Posterior cingulate gyrus (tissue), 11 donors: Measurements from ENCODE around the gene MMP15.

Source experiments
- DNase-seq, 10 donors: peaks; one replicate each; pipeline versions ENCODE4 v3.0.0 to v3.0.0-alpha.2; 2020 to 2021; ENCODE audit warnings: mixed read lengths in 3 of 10
- intact Hi-C: fragments of 100-400 bp; cut with DNase I; formaldehyde crosslinking; loops from one replicate; pipeline ENCODE4 v1.15.1; 2023

MMP15 gene

DNA sequence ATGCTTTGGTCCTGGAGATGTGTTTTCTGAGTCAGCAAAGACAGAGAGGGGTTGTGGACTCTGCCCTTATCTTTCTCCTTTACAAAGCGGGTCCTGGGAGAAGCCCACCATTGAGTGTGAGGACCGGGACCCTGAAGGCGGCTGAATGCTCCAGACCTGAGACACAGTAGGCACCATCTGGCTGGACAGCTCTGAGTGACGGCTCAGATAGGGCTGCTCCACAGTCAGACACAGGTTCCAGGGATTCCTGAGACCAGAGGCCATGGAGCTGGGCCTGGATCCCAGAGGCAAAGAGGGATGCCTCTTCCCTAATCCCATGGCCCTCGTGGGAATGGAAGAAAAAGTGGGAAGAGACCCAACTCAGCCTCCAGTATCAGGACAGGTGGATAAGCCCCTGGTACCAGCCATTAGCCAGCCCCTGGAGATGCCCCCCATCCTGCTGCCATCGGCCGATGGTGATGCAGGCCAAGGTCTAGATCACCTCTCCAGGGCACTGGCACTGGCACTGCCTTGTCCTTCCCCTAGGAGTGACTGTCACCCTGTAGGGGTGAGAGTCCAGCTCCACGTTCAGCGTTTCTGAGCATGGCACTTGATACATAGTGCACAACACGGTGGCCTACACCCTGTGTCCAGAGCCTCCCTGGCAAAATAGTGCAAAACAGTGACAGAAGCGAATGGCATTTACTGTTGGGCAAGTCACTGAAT, 4.7 kb downstream of the MMP15 start:
- peak in 2 of 10 donors; percentile 60 to 70 for DNase-seq

DNA sequence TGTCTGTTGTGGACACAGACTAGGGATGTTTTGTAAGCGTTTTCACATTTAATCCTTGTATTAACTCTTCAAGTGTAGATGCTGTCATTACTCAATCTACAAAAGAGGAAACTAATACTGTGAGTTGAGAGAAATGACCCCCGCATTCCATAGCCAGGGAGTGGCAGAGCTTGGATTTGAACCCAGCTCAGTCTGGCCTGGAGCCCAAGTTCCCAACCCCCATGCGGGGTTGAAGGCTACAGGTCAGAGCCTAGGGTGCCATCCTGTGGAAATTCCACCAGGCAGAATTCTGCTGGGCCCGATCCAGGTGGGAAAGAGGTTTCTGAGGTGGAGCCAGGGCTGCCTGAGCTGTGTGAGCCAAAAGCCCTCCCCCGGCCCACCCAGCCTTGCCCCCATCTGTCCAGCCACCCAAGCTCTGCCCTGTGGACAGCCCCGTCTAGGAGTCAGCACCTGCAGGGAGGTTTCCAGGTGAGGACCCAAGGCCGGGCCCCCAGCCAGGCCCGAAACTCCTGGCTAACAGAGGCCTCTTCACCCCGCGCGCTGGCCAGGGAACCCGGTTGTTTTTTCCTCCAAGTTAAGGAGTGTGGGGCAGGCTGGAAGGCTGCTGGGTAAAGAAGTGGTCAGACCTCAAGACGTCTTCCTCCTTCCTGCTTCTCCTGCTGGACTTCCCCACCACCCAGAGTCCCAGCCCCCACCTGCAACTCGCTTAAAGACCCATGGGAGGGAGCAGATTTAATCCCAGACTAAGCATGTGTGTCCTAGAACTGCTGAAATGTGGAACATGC, 5.7 kb downstream of the MMP15 start:
- DNase-seq: peak in 2 of 10 donors; percentile 49 to 67
- intact Hi-C loops: no loop called here

More for the DNA sequence above, 4.7 kb downstream of the MMP15 start:
- intact Hi-C loops: no loop called here

DNA sequence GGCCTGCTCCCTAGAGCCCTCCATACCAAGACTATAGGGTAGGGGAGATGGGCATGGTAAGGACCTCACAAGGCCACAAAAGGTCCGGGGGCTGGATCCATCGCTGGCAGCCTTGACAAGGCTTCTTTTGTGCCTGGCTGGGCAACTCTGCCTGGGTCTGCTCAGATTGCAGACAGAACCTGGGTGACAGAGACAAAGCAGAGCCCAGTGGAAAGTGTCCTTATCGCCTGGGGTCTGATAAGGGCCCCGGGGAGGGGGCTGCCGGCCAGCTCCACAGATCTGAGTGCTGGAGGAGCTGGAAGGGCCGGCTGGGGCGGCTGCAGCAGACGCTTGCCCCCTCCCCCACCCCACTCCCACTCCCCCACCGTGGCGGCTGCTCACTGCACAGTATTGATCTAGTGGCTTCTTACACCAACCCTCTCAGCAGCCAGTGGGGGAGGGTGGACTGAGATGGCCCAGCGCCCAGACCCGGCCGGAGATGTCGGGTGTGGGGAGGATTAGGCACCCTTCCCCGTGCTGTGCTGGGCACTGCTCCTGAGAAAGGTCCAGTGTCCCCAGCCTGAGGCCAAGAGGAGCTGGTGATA, 7.2 kb downstream of the MMP15 start:
- DNase-seq: peak; percentile 40 to 92 (median 63)
- intact Hi-C loops: no loop called here

DNA sequence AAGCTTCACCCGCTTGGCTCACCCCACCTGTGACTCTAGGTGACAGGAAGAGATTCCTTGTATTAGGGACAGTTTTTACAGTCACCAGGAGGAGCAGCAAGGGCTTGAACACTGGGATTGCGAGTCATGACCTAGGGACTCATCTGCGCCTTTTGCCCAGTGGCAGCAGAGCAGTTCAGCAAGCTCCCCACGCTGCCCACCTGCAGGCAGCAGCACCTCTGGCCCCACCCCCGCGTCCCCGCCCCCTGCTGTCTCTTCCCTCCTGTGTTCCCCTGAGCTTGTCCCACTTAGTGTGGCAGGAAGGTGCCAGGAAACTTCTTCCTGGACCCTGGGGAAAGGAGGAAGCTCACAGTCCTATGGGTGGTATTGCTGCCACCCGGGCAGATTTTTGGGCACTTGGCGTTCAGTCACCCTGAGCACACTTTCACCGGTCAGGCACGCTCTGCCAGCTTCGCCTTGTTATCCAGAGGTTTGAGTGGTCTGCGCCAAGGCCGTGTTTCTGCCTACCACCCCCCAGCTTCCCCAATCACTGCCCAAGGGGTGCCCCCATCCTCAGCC, 8.7 kb downstream of the MMP15 start:
- DNase-seq: no peak
- intact Hi-C loops: no loop called here

DNA sequence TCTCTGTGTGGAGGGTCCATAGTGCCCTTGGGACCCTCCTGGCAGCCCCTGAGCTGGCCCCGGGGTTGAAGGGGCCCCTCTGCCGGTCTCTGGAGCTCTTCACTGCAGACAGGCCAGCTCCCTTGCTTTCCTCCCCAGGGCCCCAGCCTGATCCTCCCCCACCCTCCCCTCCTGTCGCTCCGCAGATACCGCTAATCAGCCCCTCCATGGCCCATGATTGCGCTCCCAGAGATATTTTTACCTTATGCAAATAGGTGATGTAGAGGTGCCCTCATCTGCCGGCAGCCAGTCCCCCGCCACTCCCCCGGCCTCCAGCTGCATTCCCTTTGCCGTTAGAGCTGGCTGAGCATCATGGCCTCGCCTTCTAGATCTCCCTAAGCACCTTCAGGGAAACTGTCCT, 9.2 kb downstream of the MMP15 start:
- intact Hi-C loops: no loop called here
- no peak for DNase-seq

DNA sequence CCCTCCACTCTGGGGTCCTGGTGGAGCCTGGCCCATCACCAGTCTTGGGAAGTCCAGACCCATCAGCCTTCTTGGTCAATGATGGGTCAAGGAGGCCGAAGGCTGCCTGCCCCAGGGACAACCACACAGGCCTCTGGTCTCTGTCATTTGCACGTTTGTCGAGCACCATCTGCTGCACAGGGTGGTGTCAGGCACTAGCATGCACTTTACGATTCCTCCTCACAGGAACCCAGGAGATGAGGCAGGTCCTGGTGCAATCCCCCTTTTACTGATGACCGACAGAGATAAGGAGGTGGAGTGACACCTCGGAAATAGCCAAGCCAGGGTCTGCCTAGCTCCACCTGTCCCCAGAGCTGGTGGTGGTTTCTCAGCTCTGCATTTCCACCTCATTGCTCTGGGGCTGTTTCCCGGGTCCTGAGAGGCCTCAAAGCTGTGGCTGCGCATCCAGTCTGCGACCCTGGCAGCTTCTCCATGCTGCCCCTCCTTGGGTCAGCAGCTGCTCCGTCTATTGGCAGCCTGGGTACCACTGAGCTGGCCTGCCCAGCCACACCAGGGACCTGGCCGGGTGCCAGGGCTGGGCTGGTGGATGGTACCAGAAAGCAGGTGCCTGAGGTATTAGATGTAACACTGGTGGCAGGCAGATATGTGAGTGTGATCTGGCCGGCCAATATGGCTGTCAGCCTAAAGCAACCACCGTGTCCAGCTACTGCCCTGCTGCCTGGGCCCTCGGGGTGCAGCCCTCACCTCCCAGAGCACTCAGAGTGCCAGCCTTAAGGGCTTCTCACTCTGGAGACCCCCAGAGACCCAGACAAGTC, 10.0 kb downstream of the MMP15 start:
- DNase-seq: peak in 1 of 10 donors; percentile 77
- intact Hi-C loops: no loop called here

DNA sequence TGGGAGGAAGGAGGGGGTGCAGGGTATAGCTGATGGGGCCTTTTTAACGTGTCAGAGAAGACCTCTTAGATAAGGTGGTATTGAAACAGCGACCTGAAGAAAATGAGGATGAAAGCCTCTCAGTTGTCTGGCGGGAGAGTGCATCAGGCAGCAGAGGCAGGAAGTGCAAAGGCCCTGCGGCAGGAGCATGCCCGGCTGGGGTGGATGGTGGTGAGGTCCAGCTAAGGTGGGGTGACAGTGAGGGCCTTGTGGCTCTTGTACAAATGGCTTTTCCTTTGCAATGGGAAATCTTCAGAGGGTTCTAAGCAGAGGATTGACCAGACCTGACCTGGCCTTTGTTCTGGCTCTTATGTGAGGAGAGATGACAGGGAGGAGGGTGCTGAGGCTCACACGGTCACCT, 11.4 kb downstream of the MMP15 start:
- intact Hi-C loops: no loop called here
- DNase-seq: peak in 1 of 10 donors; percentile 34

DNA sequence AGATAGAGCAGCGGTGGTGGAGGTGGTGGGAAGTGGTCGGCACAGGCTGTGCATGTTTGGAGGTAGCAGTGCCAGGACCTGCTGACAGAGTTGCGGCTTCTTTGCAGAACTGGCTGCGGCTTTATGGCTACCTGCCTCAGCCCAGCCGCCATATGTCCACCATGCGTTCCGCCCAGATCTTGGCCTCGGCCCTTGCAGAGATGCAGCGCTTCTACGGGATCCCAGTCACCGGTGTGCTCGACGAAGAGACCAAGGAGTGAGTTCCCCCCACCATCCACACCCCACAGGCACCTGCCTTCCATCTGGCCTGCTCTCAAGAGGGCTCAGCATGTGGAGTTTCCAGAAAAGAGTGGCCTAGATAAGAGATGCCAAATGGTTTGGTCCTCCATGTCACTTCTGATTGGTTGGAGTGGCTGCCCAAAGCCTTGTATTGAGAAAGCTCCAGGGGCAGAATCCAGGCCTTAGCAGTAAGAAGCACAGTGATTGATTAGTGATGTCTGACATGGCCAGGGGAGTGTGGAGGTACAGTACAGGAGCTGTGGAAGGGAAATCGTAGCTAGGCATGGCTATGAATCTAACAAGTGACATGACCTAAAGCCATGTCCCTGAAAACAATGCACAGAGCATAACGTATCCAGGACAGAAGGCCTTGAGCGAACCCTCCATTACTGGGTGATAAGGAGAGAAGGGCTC, 12.0 kb downstream of the MMP15 start:
- intact Hi-C loops: no loop called here
- peak in 2 of 10 donors; percentile 77 to 80 for DNase-seq

DNA sequence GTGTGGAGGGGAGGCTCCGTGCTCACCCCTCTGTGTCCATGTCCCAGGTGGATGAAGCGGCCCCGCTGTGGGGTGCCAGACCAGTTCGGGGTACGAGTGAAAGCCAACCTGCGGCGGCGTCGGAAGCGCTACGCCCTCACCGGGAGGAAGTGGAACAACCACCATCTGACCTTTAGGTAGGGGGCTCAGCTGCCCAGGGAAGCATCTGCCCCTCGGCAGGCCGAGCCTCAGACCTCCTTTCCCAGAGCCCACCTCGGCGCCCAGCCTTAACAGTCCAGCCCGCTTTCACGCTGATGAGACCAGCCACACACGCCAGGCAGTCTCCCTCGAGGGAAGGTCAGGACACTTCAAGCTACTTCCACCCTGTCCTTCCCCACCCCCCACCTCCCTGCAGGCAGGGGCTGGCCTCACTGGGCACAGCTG, 12.7 kb downstream of the MMP15 start:
- intact Hi-C loops: no loop called here
- DNase-seq: peak in 2 of 10 donors; percentile 73 to 81

DNA sequence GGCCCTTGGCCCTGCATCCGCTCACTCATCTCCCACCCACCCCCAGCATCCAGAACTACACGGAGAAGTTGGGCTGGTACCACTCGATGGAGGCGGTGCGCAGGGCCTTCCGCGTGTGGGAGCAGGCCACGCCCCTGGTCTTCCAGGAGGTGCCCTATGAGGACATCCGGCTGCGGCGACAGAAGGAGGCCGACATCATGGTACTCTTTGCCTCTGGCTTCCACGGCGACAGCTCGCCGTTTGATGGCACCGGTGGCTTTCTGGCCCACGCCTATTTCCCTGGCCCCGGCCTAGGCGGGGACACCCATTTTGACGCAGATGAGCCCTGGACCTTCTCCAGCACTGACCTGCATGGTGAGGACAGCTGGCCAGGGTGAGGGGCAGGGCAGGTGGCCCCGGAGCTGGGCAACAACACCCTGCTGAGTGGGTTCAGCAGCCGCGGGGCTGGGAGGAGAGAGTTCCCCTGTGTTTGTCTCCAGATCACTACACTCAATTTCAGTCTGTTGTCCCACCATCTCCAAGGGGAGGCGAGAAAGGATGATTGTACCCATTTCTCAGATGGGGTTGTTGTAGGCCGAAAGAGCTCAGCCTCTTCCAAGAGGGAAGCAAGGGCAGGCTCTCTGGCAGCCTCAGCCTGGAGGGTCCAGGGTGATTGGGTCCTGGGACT, 14.4 kb downstream of the MMP15 start:
- intact Hi-C loops: no loop called here
- DNase-seq: peak in 1 of 10 donors; percentile 76

DNA sequence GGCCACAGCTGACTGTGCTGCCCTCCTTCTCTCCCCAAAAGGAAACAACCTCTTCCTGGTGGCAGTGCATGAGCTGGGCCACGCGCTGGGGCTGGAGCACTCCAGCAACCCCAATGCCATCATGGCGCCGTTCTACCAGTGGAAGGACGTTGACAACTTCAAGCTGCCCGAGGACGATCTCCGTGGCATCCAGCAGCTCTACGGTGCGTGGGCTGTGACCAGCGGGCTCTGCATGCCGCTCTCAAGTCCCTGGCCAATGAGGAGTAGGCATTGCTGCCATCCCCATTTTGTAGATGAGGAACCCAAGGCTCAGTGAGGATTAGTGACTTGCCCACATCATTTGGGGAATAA, 14.9 kb downstream of the MMP15 start:
- intact Hi-C loops: no loop called here
- no peak for DNase-seq

DNA sequence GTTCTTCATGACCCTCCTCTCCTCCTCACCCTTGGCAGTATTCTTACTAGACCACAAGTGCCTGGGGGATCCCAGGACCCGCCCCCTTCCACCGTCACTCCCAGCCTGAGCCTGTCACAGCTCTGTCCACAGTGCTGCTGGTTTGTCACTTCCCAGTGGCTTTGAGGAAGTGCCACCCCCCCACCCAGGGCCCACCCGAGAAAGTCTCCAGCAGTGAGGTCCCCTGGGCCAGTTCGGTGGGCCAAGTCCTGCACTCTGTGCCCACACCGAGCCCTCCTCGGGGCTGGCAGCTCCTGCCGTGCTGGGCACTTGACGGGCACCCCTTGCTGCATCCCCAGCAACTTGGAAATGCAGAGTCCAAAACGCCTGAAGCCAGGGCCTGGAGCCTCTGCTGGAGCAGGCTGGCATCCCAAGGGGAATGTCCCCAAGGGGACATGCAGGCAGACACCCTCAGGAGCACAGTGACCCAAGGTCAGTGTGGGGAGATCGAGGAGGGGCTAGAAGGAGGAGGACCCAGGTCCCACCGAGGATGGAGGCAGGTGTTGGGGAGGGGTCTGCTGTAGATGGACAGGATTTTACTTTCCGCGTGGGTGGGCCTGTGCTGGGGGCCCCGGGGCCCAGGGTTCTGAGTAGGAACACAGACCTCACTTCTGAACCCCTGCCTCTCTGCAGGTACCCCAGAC, 15.5 kb downstream of the MMP15 start:
- intact Hi-C loops: no loop called here
- no peak for DNase-seq

DNA sequence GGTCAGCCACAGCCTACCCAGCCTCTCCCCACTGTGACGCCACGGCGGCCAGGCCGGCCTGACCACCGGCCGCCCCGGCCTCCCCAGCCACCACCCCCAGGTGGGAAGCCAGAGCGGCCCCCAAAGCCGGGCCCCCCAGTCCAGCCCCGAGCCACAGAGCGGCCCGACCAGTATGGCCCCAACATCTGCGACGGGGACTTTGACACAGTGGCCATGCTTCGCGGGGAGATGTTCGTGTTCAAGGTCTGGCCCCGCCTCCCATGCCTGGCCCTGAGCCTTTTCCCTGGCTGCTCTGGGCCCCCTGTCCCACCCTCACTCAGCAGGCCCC, 16.0 kb downstream of the MMP15 start:
- no peak for DNase-seq
- intact Hi-C loops: no loop called here

DNA sequence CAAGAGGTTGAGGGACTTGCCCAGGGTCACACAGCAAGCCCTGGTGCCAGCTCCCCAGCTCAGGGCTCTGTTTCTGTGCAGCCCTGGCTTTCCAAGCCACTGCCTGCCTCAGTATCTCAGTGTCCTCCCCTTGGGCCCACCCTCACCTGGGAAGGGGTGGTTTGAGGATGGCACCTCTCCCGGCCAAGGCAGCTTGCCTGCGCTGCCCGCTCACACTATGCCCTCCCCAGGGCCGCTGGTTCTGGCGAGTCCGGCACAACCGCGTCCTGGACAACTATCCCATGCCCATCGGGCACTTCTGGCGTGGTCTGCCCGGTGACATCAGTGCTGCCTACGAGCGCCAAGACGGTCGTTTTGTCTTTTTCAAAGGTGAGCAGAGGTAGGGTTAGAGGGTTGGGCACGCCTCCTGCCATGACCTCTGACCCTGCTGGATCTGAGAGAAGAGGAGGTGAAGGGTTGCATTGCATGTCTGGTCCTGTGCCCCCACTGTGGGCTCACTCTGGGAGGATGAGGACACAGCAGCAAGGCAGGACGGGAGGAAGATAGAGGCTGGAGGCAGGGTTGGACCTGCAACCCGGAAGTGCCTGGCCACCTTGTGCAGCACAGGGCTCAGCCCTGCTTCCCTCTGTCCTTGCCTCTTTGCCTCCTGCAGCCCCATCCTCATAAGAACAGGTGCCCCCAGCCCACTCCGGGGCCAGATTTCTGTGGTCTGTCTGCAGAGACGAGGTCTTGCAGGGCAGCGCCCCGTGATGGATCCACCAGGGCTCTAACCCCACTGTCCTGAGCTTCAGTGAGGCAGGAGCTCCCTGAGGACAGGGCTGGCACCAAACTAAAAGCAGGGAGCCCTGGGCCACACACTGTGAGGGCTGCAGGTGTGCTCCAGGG, 16.7 kb downstream of the MMP15 start:
- peak in 1 of 10 donors; percentile 77 for DNase-seq
- intact Hi-C loops: no loop called here

DNA sequence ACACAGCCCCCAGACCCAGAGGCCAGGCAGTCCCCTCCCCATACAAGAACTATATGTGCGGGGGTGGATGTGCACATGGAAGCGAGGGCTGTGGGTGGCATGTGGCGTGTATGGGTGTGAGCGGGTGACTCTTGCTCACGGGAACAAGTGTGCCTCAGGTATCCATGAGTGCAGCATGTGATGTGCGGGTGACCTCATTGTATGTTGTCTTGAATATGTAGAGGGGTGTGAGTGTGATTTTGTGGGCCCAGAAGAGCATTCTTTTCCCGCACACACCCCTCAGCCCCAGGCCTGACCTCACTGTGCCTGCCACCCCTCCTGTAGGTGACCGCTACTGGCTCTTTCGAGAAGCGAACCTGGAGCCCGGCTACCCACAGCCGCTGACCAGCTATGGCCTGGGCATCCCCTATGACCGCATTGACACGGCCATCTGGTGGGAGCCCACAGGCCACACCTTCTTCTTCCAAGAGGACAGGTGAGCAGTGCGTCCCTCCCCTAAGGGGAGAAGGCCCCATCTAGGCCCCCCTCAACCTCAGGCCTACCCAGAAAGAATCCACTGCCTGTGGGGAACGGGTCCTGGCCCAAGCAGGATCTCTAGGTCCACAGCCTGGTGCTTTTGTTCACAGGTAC, 17.4 kb downstream of the MMP15 start:
- DNase-seq: peak in 1 of 10 donors; percentile 70
- intact Hi-C loops: no loop called here

DNA sequence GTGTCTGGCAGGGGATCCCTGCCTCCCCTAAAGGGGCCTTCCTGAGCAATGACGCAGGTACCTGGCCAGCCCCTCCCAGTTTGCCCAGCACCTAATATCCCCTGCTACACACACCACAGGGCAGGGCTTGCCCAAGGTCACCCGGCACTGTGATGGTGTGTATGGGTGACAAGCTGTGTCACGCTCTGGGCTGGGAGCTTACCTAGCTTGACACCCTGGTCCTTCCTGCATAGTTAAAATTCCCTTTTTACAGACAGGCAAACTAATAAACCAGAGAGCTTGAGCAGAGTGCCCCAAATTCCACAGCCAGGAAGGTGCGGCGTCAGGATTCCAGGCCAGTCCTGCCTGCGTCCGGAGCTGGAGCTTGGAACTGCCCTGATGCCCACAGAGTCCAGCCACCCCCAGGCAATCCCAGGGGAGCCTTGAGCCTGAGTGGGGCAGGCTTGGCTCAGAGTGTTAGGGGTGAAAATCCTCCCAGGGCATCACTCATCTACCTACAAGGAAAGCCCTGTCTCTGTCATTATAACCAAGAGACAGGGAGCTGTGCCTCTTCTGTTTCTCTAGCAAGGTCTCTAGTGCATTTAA, 18.1 kb downstream of the MMP15 start:
- intact Hi-C loops: no loop called here
- peak in 1 of 10 donors; percentile 60 for DNase-seq
